Ishikawa (cell line): Measurements from ENCODE around the gene RFTN2.

Source experiments
- CEBPB ChIP-seq: IDR thresholded peaks from 2 replicates; pipeline ENCODE4 v1.6.1; 2012
- CREB1 ChIP-seq: IDR thresholded peaks from 2 replicates; pipeline ENCODE4 v1.6.1; 2012; ENCODE audit warnings: low read depth
- EGR1 ChIP-seq: IDR thresholded peaks from 2 replicates; pipeline ENCODE4 v1.6.1; 2012
- EP300 ChIP-seq: IDR thresholded peaks from 2 replicates; pipeline ENCODE4 v1.6.1; 2012; ENCODE audit warnings: borderline replicate concordance
- FOXM1 ChIP-seq: IDR thresholded peaks from 2 replicates; pipeline ENCODE4 v1.6.1; 2012; ENCODE audit warnings: low read depth, borderline replicate concordance
- NFIC ChIP-seq: IDR thresholded peaks from 2 replicates; pipeline ENCODE4 v1.6.1; 2012
- RAD21 ChIP-seq: IDR thresholded peaks from 2 replicates; pipeline ENCODE4 v1.6.1; 2012; ENCODE audit warnings: low read depth
- TAF1 ChIP-seq: IDR thresholded peaks from 2 replicates; pipeline ENCODE4 v1.6.1; 2012; ENCODE audit warnings: low read depth, mild to moderate bottlenecking
- TCF12 ChIP-seq: IDR thresholded peaks from 2 replicates; pipeline ENCODE4 v1.6.1; 2012; ENCODE audit warnings: low read depth
- TEAD4 ChIP-seq: IDR thresholded peaks from 2 replicates; pipeline ENCODE4 v1.6.1; 2012
- YY1 ChIP-seq: IDR thresholded peaks from 2 replicates; pipeline ENCODE4 v1.6.1; 2012; ENCODE audit warnings: low read depth
- TF ChIP-seq, protein P1 (sequence below): IDR thresholded peaks from 2 replicates; pipeline ENCODE4 v1.6.1; 2012; ENCODE audit warnings: low read depth, mild to moderate bottlenecking
- TF ChIP-seq, protein P2 (sequence below): IDR thresholded peaks from 2 replicates; pipeline ENCODE4 v1.6.1; 2012
- TF ChIP-seq, protein P3 (sequence below): IDR thresholded peaks from 2 replicates; pipeline ENCODE4 v1.6.1; 2012

DNA sequence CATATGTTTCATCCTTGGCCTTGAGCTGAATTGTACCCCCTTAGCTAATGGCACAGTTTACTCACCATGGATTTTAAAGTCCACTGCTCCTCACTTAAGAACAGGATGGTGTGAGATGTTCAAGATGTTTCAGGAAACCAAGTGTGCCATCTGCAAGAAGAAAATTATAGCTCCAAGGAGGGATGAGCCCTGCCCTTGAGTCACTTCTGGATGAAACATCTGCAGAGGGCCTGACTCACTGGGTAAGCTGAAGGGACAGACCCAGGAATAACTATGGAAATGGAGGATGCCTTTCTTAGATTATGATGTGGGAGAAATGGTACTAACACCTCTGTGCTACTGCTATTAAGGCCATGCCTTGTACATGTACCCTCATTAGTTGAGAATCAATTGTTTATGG is 36.2 kb upstream of the RFTN2 start:
- TF ChIP-seq TCF12 (no peak), EGR1 (no peak), YY1 (no peak), EP300 (no peak), CEBPB (no peak), NFIC (no peak), TAF1 (no peak), TEAD4 (no peak), CREB1 (no peak), RAD21 (no peak), FOXM1 (no peak)
- TF ChIP-seq, protein P1, sequence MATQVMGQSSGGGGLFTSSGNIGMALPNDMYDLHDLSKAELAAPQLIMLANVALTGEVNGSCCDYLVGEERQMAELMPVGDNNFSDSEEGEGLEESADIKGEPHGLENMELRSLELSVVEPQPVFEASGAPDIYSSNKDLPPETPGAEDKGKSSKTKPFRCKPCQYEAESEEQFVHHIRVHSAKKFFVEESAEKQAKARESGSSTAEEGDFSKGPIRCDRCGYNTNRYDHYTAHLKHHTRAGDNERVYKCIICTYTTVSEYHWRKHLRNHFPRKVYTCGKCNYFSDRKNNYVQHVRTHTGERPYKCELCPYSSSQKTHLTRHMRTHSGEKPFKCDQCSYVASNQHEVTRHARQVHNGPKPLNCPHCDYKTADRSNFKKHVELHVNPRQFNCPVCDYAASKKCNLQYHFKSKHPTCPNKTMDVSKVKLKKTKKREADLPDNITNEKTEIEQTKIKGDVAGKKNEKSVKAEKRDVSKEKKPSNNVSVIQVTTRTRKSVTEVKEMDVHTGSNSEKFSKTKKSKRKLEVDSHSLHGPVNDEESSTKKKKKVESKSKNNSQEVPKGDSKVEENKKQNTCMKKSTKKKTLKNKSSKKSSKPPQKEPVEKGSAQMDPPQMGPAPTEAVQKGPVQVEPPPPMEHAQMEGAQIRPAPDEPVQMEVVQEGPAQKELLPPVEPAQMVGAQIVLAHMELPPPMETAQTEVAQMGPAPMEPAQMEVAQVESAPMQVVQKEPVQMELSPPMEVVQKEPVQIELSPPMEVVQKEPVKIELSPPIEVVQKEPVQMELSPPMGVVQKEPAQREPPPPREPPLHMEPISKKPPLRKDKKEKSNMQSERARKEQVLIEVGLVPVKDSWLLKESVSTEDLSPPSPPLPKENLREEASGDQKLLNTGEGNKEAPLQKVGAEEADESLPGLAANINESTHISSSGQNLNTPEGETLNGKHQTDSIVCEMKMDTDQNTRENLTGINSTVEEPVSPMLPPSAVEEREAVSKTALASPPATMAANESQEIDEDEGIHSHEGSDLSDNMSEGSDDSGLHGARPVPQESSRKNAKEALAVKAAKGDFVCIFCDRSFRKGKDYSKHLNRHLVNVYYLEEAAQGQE, result no peak
- TF ChIP-seq, protein P2, sequence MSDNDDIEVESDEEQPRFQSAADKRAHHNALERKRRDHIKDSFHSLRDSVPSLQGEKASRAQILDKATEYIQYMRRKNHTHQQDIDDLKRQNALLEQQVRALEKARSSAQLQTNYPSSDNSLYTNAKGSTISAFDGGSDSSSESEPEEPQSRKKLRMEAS, result no peak
- TF ChIP-seq, protein P3, sequence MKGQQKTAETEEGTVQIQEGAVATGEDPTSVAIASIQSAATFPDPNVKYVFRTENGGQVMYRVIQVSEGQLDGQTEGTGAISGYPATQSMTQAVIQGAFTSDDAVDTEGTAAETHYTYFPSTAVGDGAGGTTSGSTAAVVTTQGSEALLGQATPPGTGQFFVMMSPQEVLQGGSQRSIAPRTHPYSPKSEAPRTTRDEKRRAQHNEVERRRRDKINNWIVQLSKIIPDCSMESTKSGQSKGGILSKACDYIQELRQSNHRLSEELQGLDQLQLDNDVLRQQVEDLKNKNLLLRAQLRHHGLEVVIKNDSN, result no peak
